OCI-LY7 (cell line): ENCODE results near the gene MKRN1.

Source experiments
- CTCF ChIP-seq: fragments of 200-600 bp; sonication (generic); conservative IDR thresholded peaks from 2 replicates; pipeline ENCODE4 v1.5.1; 2014; ENCODE audit warnings: mild to moderate bottlenecking, antibody characterized with exemption, low read length, moderate library complexity, mixed read lengths
- EZH2phosphoT487 ChIP-seq: fragments of 200-600 bp; sonication (generic); IDR thresholded peaks from 2 replicates; pipeline ENCODE4 v1.6.1; 2018; ENCODE audit warnings: low read depth, borderline replicate concordance, mild to moderate bottlenecking, mixed run types, antibody characterized with exemption, low read length, moderate library complexity, mixed read lengths

- TF ChIP-seq CTCF = no peak
- TF ChIP-seq EZH2phosphoT487 = no peak
Observed at GRCh38 chr7:140426130-140426529, 53.2 kb downstream of the MKRN1 start.
